Right cardiac atrium (tissue), 5 donors: ENCODE measurements around the gene ARHGDIB. TPM values are rescaled to one million over a fixed set of nuclear protein-coding genes. Genes with fewer than 3 reads are reported as not detected.

Source experiments
- ATAC-seq, 2 donors: fragments of 200-7000 bp; cut with Tn5 transposase; one replicate each; pipeline versions ENCODE4 v1.8.0 to v1.9.1; 2020; ENCODE audit warnings: moderate library complexity in 2 of 2, mild to moderate bottlenecking in 1 of 2
- DNase-seq, 3 donors: peaks; one replicate each; pipeline ENCODE4 v3.0.0-alpha.2; 2020
- H3K27ac ChIP-seq: one replicate; pipeline ENCODE4 v1.5.1; 2013; ENCODE audit warnings: mild to moderate bottlenecking, low read length, control low read depth, moderate library complexity
- H3K27me3 ChIP-seq: one replicate; pipeline ENCODE4 v1.6.1; 2013; ENCODE audit not compliant: control insufficient read depth, insufficient read depth
- H3K4me1 ChIP-seq: one replicate; pipeline ENCODE4 v1.6.1; 2013; ENCODE audit warnings: low read length; ENCODE audit not compliant: control insufficient read depth, insufficient read depth
- H3K4me3 ChIP-seq: one replicate; pipeline ENCODE4 v1.5.1; 2013; ENCODE audit warnings: low read length, control low read depth
- H3K9me3 ChIP-seq: one replicate; pipeline ENCODE4 v1.6.1; 2013; ENCODE audit warnings: low read length; ENCODE audit not compliant: control insufficient read depth
- WGBS: extraction: QIAGEN DNeasy Blood & Tissue Kit; methylation state at CpG from one replicate; pipeline ENCODE4 v1.1.7; 2013; 5-methylcytosine and 5-hydroxymethylcytosine counted together
- intact Hi-C, 4 donors: fragments of 100-400 bp; cut with DNase I; formaldehyde crosslinking; loops; one replicate each; pipeline versions ENCODE4 v1.11.0 to v1.14.0; 2022 to 2023
- polyA plus RNA-seq: library from polyadenylated mRNA; stranded (reverse); fragments of 200-250 nt; gene quantifications from one replicate; pipeline ENCODE4 v1.2.3, GENCODE V29; 2013
- total RNA-seq, 4 donors: library from RNA; stranded (reverse); fragmentation: NEBNext Ultra II Directional; extraction: Animal tissue kit (Norgen Biotek cat#: 25700); gene quantifications; one replicate each; pipeline ENCODE4 v1.2.1, GENCODE V29; 2021
- donor health status: healthy with polysubstance abuse.
- donor health status: DM: no; HTN: yes; CAD: no.
- donor health status: DM: no; HTN: no; CAD: no.
- donor health status: DM: no; HTN: yes; CAD: no; lungs with severe emphysema.
- donor health status: DM: yes; HTN: yes; CAD: no.

Gene ARHGDIB
- total and polyA plus RNA-seq, 5 donors: 45.6 to 73.5 (median 66.8) TPM

DNA sequence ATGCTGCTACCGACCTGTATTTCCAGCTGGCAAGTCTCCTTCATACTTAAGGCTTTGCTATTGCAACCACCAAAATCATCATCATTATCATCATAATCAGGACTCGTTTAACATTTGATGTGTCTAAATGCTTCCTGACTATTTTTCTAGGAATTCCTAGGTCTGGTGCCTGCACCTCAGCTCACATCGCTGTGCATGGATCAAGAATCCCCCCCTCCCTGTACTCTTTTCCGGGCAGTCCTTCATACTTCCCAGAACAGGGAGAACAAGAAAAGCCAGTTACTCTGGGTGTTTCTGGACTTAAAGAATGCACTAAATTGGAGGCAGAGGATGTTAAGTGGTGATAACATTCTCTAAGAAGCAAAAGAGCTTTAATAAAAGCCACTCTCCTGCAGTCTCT lies 32.5 kb downstream of the ARHGDIB start:
- Histone ChIP-seq H3K27ac (no peak overlapping the region), H3K27me3 (no peaks in the 10 kb centered on the region), H3K4me3 (no peak overlapping the region), H3K9me3 (no peaks in the 10 kb centered on the region), H3K4me1 (no peaks in the 10 kb centered on the region)
- 33% methylated on average over 4 of the region's 4 CpGs for WGBS
- no peak for DNase-seq
- ATAC-seq: peak in 1 of 2 donors; percentile 72
- intact Hi-C loops: no loop called here

- Histone ChIP-seq H3K4me3 (no peak overlapping the region), H3K27me3 (no peaks in the 10 kb centered on the region), H3K4me1 (no peaks in the 10 kb centered on the region), H3K9me3 (no peaks in the 10 kb centered on the region), H3K27ac (no peak overlapping the region)
- ATAC-seq (no peak), DNase-seq (no peak)
- intact Hi-C loops: no loop called here
- WGBS: 84% methylated on average over 3 of the region's 3 CpGs
Measured at GRCh38 chr12:14927267-14927666, 34.1 kb downstream of the ARHGDIB start.

GRCh38 chr12:14924541-14924940 lies 36.9 kb downstream of the ARHGDIB start:
- Histone ChIP-seq H3K4me1 (no peaks in the 10 kb centered on the region), H3K27ac (no peak overlapping the region), H3K9me3 (no peaks in the 10 kb centered on the region), H3K27me3 (no peaks in the 10 kb centered on the region), H3K4me3 (no peak overlapping the region)
- intact Hi-C loops: no loop called here
- 94% methylated on average over 3 of the region's 3 CpGs for WGBS
- no peak for ATAC-seq
- no peak for DNase-seq

DNA sequence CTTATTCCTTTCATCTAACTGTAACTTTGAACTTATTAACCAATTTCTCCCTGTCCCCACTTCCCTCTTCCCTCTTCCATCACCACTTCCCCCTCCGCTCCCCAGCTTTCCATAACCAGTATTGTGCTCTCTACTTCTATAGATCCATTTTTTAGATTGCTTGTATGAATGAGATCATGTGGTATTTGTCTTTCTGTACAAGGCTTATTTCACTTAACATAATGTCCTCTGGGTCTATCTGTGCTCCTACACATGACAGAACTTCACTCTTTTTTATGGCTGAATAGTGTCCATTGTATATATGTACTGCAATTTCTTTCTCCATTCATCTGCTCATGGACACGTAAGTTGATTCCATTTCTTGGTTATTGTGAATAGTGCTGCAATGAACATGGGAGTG lies 37.5 kb downstream of the ARHGDIB start:
- WGBS: 91% methylated on average over 2 of the region's 2 CpGs

GRCh38 chr12:14921218-14921617 lies 40.2 kb downstream of the ARHGDIB start:
- DNase-seq (no peak), ATAC-seq (no peak)
- Histone ChIP-seq H3K27ac (no peak overlapping the region), H3K9me3 (no peaks in the 10 kb centered on the region), H3K4me1 (no peaks in the 10 kb centered on the region), H3K4me3 (no peak overlapping the region), H3K27me3 (no peaks in the 10 kb centered on the region)
- whole genome bisulfite sequencing: 92% methylated on average over 2 of the region's 2 CpGs
- intact Hi-C loops: no loop called here

More for the DNA sequence above, 37.5 kb downstream of the ARHGDIB start:
- Histone ChIP-seq H3K27ac (no peak overlapping the region), H3K4me1 (no peaks in the 10 kb centered on the region), H3K27me3 (no peaks in the 10 kb centered on the region), H3K4me3 (no peak overlapping the region), H3K9me3 (no peaks in the 10 kb centered on the region)
- ATAC-seq (no peak), DNase-seq (no peak)
- intact Hi-C loops: no loop called here

DNA sequence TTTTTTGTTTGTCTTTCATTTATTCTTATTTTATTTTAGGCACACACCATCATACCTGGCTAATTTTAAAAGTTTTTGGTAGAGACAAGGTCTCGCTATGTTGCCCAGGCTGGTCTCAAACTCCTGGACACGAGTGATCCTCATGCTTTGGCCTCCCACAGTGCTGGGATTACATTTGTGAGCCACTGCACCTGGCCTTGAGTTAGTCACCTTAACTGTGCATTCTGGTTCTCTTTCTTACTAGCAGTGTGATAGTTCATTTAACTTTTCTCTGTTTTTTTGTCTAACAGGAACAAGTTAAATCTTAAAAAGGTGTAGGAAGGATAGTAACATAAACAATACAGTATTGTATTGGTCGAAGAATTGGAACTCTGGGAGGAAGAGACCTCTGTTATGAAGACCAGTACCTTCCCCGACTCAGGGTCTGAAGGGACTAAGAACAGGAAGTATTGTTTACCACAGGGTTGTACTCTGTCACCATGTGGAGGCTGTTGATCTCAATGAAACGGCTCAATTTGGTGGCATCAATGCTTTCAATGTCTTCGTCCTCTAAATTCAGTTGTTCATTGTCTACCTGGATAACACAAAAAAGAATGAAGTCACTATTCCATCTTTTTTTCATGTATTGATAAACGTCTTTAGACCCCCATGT lies 40.8 kb downstream of the ARHGDIB start:
- intact Hi-C loops: no loop called here
- WGBS: 78% methylated on average over 7 of the region's 7 CpGs
- Histone ChIP-seq H3K27me3 (no peaks in the 10 kb centered on the region), H3K9me3 (no peaks in the 10 kb centered on the region), H3K27ac (no peak overlapping the region), H3K4me3 (no peak overlapping the region), H3K4me1 (no peaks in the 10 kb centered on the region)
- DNase-seq: no peak
- ATAC-seq: no peak

DNA sequence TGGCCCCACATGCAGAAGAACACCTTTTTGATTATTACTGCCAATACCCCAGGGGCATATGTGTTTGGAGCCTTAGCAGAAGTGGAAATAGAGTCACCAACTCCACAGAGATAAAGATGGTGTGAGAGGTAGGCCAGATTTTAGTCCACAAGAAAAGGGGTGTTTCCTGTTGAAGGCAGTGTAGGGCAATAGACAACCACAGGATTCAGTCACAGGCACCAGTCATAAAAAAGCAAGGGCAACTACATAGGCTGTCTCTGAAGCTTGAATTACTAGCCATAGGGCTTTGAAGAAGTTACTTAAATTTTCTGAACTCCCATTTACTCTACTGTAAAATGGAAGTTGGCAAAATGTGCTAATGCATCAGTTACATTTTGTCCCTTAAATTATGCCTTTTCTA lies 41.9 kb downstream of the ARHGDIB start:
- Histone ChIP-seq H3K9me3 (no peaks in the 10 kb centered on the region), H3K4me3 (no peak overlapping the region), H3K27ac (no peak overlapping the region), H3K27me3 (no peaks in the 10 kb centered on the region), H3K4me1 (no peaks in the 10 kb centered on the region)
- intact Hi-C loops: no loop called here
- ATAC-seq (no peak), DNase-seq (no peak)

- H3K27me3 ChIP-seq: no peaks in the 10 kb centered on the region
- no peak for ATAC-seq
- 61% methylated on average over 2 of the region's 2 CpGs for WGBS
- H3K27ac ChIP-seq: no peak overlapping the region
- no peak overlapping the region for H3K4me3 ChIP-seq
- intact Hi-C loops: no loop called here
- no peaks in the 10 kb centered on the region for H3K4me1 ChIP-seq
- no peak for DNase-seq
- no peaks in the 10 kb centered on the region for H3K9me3 ChIP-seq
Measured at GRCh38 chr12:14915736-14916135, 45.7 kb downstream of the ARHGDIB start.

GRCh38 chr12:14913381-14913781 lies 48.0 kb downstream of the ARHGDIB start:
- no peaks in the 10 kb centered on the region for H3K9me3 ChIP-seq
- no peak overlapping the region for H3K4me3 ChIP-seq
- no peaks in the 10 kb centered on the region for H3K4me1 ChIP-seq
- DNase-seq (peak; percentile 72 to 86 (median 77)), ATAC-seq (peak; percentile 90 to 91)
- H3K27me3 ChIP-seq: no peaks in the 10 kb centered on the region
- WGBS: 55% methylated on average over 4 of the region's 4 CpGs
- H3K27ac ChIP-seq: peak overlapping the region; percentile 19
- intact Hi-C loops: no loop called here

GRCh38 chr12:14911131-14911530 lies 50.3 kb downstream of the ARHGDIB start:
- intact Hi-C loops: no loop called here

GRCh38 chr12:14910090-14910915 lies 51.1 kb downstream of the ARHGDIB start:
- Histone ChIP-seq H3K9me3 (no peaks in the 10 kb centered on the region), H3K27me3 (no peaks in the 10 kb centered on the region), H3K4me3 (no peak overlapping the region), H3K4me1 (peaks cover under 1% of the 10 kb centered on the region), H3K27ac (no peak overlapping the region)
- ATAC-seq (no peak), DNase-seq (no peak)
- WGBS: 85% methylated on average over 5 of the region's 5 CpGs
- intact Hi-C loops: no loop called here

More at GRCh38 chr12:14911131-14911530, 50.3 kb downstream of the ARHGDIB start:
- no peak overlapping the region for H3K27ac ChIP-seq
- no peaks in the 10 kb centered on the region for H3K27me3 ChIP-seq
- H3K4me1 ChIP-seq: no peaks in the 10 kb centered on the region
- no peak for ATAC-seq
- no peaks in the 10 kb centered on the region for H3K9me3 ChIP-seq
- no peak for DNase-seq
- H3K4me3 ChIP-seq: no peak overlapping the region
- WGBS: 83% methylated on average over 2 of the region's 2 CpGs
